ENCODE measurements around the gene TMEM184C. TPM values are rescaled to one million over a fixed set of nuclear protein-coding genes. Genes with fewer than 3 reads are reported as not detected.

Gene TMEM184C
- total RNA-seq, 1 donor, result 38.2 TPM

- no peak for DNase-seq (ENCODE audit: low read depth)
- TF ChIP-seq CTCF (IDR thresholded peaks at IDR 0.05; ENCODE audit: insufficient read depth, low read length), result no peak
- H3K4me3 ChIP-seq (ENCODE audit: low read depth, low read length), result peak overlapping the region; percentile 99
Observed at GRCh38 chr4:147616849-147617172, 386 bp upstream of the TMEM184C start.

GRCh38 chr4:147617841-147618691, 869 bp downstream of the TMEM184C start:
- peak overlapping the region; percentile 99 for H3K4me3 ChIP-seq (ENCODE audit: low read depth, low read length)
- TF ChIP-seq CTCF (IDR thresholded peaks at IDR 0.05; ENCODE audit: insufficient read depth, low read length), result no peak
- DNase-seq (ENCODE audit: low read depth), result no peak

- no peak overlapping the region for H3K4me3 ChIP-seq (ENCODE audit: low read depth, low read length)
- no peak for DNase-seq (ENCODE audit: low read depth)
- no peak for TF ChIP-seq CTCF (IDR thresholded peaks at IDR 0.05; ENCODE audit: insufficient read depth, low read length)
Observed at GRCh38 chr4:147620315-147620714, 3.1 kb downstream of the TMEM184C start.

- DNase-seq (ENCODE audit: low read depth), result no peak
- no peak for TF ChIP-seq CTCF (IDR thresholded peaks at IDR 0.05; ENCODE audit: insufficient read depth, low read length)
- no peak overlapping the region for H3K4me3 ChIP-seq (ENCODE audit: low read depth, low read length)
Observed at GRCh38 chr4:147625733-147626132, 8.5 kb downstream of the TMEM184C start.

GRCh38 chr4:147626903-147627302, 9.7 kb downstream of the TMEM184C start:
- no peak for TF ChIP-seq CTCF (IDR thresholded peaks at IDR 0.05; ENCODE audit: insufficient read depth, low read length)
- H3K4me3 ChIP-seq (ENCODE audit: low read depth, low read length), result no peak overlapping the region
- DNase-seq (ENCODE audit: low read depth), result no peak

GRCh38 chr4:147628415-147628814, 11.2 kb downstream of the TMEM184C start:
- DNase-seq (ENCODE audit: low read depth), result no peak
- no peak overlapping the region for H3K4me3 ChIP-seq (ENCODE audit: low read depth, low read length)
- TF ChIP-seq CTCF (IDR thresholded peaks at IDR 0.05; ENCODE audit: insufficient read depth, low read length), result no peak
